Measurements from ENCODE around the gene HAAO. TPM values are rescaled to one million over a fixed set of nuclear protein-coding genes. Genes with fewer than 3 reads are reported as not detected.

The HAAO gene
- total and polyA plus RNA-seq, 4 experiments from 2014 or later: 0.21 to 0.44 TPM; not detected in 2

GRCh38 chr2:42827647-42828486 lies 35.5 kb upstream of the HAAO start:
- peaks cover 13% of the 10 kb centered on the region for H3K4me1 ChIP-seq (ENCODE audit: insufficient read depth, low read length)
- intact Hi-C loops (cut with micrococcal nuclease): loop anchor here (1.0 to 2.0 kb wide), 5 partner anchors 17 to 781 kb away; no protein-coding TSS in a partner anchor
- Mint-ChIP-seq H3K4me1 (peaks cover 8 to 20% (median 17%) of the 10 kb centered on the region in 4 donors), H3K36me3 (no peaks in the 10 kb centered on the region), H3K9me3 (no peaks in the 10 kb centered on the region), H3K27ac (peak overlapping the region in 1 of 7 donors; percentile 77), H3K27me3 (peaks cover 3 to 10% of the 10 kb centered on the region in 2 donors), H3K4me3 (peak overlapping the region; percentile 48 to 80 (median 68))
- ChIA-PET POLR2A (ENCODE audit: partially characterized antibody) (interaction anchor here (0.9 to 3.5 kb wide), 3 partner anchors 17 to 768 kb away, joined by 3 to 19 read pairs (median 3); partner anchors contain the start of gene THADA), CTCF (ENCODE audit: partially characterized antibody) (interaction anchor here (0.6 to 3.8 kb wide), 21 partner anchors 8 to 946 kb away, joined by 3 to 39 read pairs (median 4); partner anchors contain the start of gene DYNC2LI1)
- H3K27me3 ChIP-seq (ENCODE audit: insufficient read depth, low read length): no peaks in the 10 kb centered on the region
- no peak overlapping the region for H3K27ac ChIP-seq (ENCODE audit: low read depth, low read length)
- H3K36me3 ChIP-seq (ENCODE audit: insufficient read depth, low read length): no peaks in the 10 kb centered on the region
- no peaks in the 10 kb centered on the region for H3K9me3 ChIP-seq (ENCODE audit: control insufficient read depth in 1 of 2, low read length in 2 of 2)
- peak overlapping the region in 1 of 2 donors; percentile 30 for H3K4me3 ChIP-seq (ENCODE audit: low read length in 2 of 2)
- DNase-seq: peak; percentile 60 to 70 (median 62)

- Histone ChIP-seq H3K4me1 (ENCODE audit: insufficient read depth, low read length) (peaks cover 13% of the 10 kb centered on the region), H3K9me3 (ENCODE audit: control insufficient read depth in 1 of 2, low read length in 2 of 2) (no peaks in the 10 kb centered on the region), H3K36me3 (ENCODE audit: insufficient read depth, low read length) (no peaks in the 10 kb centered on the region), H3K27ac (ENCODE audit: low read depth, low read length) (no peak overlapping the region), H3K27me3 (ENCODE audit: insufficient read depth, low read length) (no peaks in the 10 kb centered on the region), H3K4me3 (ENCODE audit: low read length in 2 of 2) (no peak overlapping the region)
- ChIA-PET CTCF (ENCODE audit: partially characterized antibody) (interaction anchor here (0.7 to 1.6 kb wide), 2 partner anchors 16 to 1077 kb away, joined by 3 to 4 read pairs; no protein-coding TSS in a partner anchor), POLR2A (ENCODE audit: partially characterized antibody) (no interaction called here)
- Mint-ChIP-seq H3K27ac (no peak overlapping the region), H3K4me3 (no peak overlapping the region), H3K27me3 (peaks cover 0 to 10% of the 10 kb centered on the region in 2 donors), H3K9me3 (no peaks in the 10 kb centered on the region), H3K36me3 (no peaks in the 10 kb centered on the region), H3K4me1 (peaks cover 8 to 20% (median 17%) of the 10 kb centered on the region in 4 donors)
- DNase-seq: no peak
- intact Hi-C loops (cut with micrococcal nuclease): no loop called here
Observed at GRCh38 chr2:42826231-42826630, 33.8 kb upstream of the HAAO start.

- Histone ChIP-seq H3K27me3 (ENCODE audit: insufficient read depth, low read length) (no peaks in the 10 kb centered on the region), H3K27ac (ENCODE audit: low read depth, low read length) (no peak overlapping the region), H3K4me1 (ENCODE audit: insufficient read depth, low read length) (peaks cover 13% of the 10 kb centered on the region), H3K36me3 (ENCODE audit: insufficient read depth, low read length) (no peaks in the 10 kb centered on the region), H3K4me3 (ENCODE audit: low read length in 2 of 2) (no peak overlapping the region), H3K9me3 (ENCODE audit: control insufficient read depth in 1 of 2, low read length in 2 of 2) (no peaks in the 10 kb centered on the region)
- Mint-ChIP-seq H3K27ac (no peak overlapping the region), H3K36me3 (no peaks in the 10 kb centered on the region), H3K9me3 (no peaks in the 10 kb centered on the region), H3K4me3 (no peak overlapping the region), H3K27me3 (peaks cover 0 to 10% of the 10 kb centered on the region in 2 donors), H3K4me1 (peaks cover 8 to 20% (median 17%) of the 10 kb centered on the region in 4 donors)
- CTCF ChIA-PET (ENCODE audit: partially characterized antibody): interaction anchor here (1.3 to 1.6 kb wide), 2 partner anchors 9 to 10 kb away, joined by 4 to 5 read pairs; no protein-coding TSS in a partner anchor
- no peak for DNase-seq
- intact Hi-C loops (cut with micrococcal nuclease): no loop called here
- POLR2A ChIA-PET (ENCODE audit: partially characterized antibody): no interaction called here
Observed at GRCh38 chr2:42824454-42824807, 32.0 kb upstream of the HAAO start.

- Histone ChIP-seq H3K27me3 (ENCODE audit: insufficient read depth, low read length) (no peaks in the 10 kb centered on the region), H3K9me3 (ENCODE audit: control insufficient read depth in 1 of 2, low read length in 2 of 2) (no peaks in the 10 kb centered on the region), H3K4me1 (ENCODE audit: insufficient read depth, low read length) (peaks cover 13% of the 10 kb centered on the region), H3K4me3 (ENCODE audit: low read length in 2 of 2) (no peak overlapping the region), H3K36me3 (ENCODE audit: insufficient read depth, low read length) (no peaks in the 10 kb centered on the region), H3K27ac (ENCODE audit: low read depth, low read length) (no peak overlapping the region)
- peaks cover 7 to 18% (median 14%) of the 10 kb centered on the region in 4 donors for H3K4me1 Mint-ChIP-seq
- H3K27me3 Mint-ChIP-seq: peaks cover 0 to 9% of the 10 kb centered on the region in 2 donors
- H3K4me3 Mint-ChIP-seq: no peak overlapping the region
- H3K27ac Mint-ChIP-seq: no peak overlapping the region
- intact Hi-C loops (cut with micrococcal nuclease): no loop called here
- CTCF ChIA-PET (ENCODE audit: partially characterized antibody): interaction anchor here (1.3 to 1.6 kb wide), 4 partner anchors 7 to 14 kb away, joined by 4 to 5 read pairs (median 4); no protein-coding TSS in a partner anchor
- POLR2A ChIA-PET (ENCODE audit: partially characterized antibody): interaction anchor here (1.9 kb wide), 1 partner anchor 14 kb away, joined by 8 read pairs; no protein-coding TSS in a partner anchor
- DNase-seq: no peak
- peaks cover 0 to 4% (median 0%) of the 10 kb centered on the region in 8 donors for H3K9me3 Mint-ChIP-seq
- H3K36me3 Mint-ChIP-seq: no peaks in the 10 kb centered on the region
Observed at GRCh38 chr2:42823744-42824453, 31.5 kb upstream of the HAAO start.

- no peaks in the 10 kb centered on the region for H3K36me3 ChIP-seq (ENCODE audit: insufficient read depth, low read length)
- ChIA-PET POLR2A (ENCODE audit: partially characterized antibody) (interaction anchor here (1.5 kb wide), 1 partner anchor 8 kb away, joined by 9 read pairs; no protein-coding TSS in a partner anchor), CTCF (ENCODE audit: partially characterized antibody) (interaction anchor here (5.8 kb wide), 1 partner anchor 10 kb away, joined by 39 read pairs; no protein-coding TSS in a partner anchor)
- Mint-ChIP-seq H3K4me1 (no peaks in the 10 kb centered on the region), H3K36me3 (no peaks in the 10 kb centered on the region), H3K4me3 (no peak overlapping the region), H3K27ac (no peak overlapping the region), H3K9me3 (peaks cover 0 to 4% (median 0%) of the 10 kb centered on the region in 8 donors), H3K27me3 (no peaks in the 10 kb centered on the region)
- no peak overlapping the region for H3K4me3 ChIP-seq (ENCODE audit: low read length in 2 of 2)
- no peaks in the 10 kb centered on the region for H3K4me1 ChIP-seq (ENCODE audit: insufficient read depth, low read length)
- H3K27ac ChIP-seq (ENCODE audit: low read depth, low read length): no peak overlapping the region
- DNase-seq: no peak
- H3K9me3 ChIP-seq (ENCODE audit: control insufficient read depth in 1 of 2, low read length in 2 of 2): no peaks in the 10 kb centered on the region
- H3K27me3 ChIP-seq (ENCODE audit: insufficient read depth, low read length): no peaks in the 10 kb centered on the region
- intact Hi-C loops (cut with micrococcal nuclease): no loop called here
Observed at GRCh38 chr2:42819160-42819559, 26.8 kb upstream of the HAAO start.

GRCh38 chr2:42815726-42816125 lies 23.3 kb upstream of the HAAO start:
- no peak for DNase-seq
- Mint-ChIP-seq H3K4me1 (peaks cover 3 to 12% (median 8%) of the 10 kb centered on the region in 4 donors), H3K9me3 (peaks cover 0 to 4% (median 0%) of the 10 kb centered on the region in 8 donors), H3K27me3 (no peaks in the 10 kb centered on the region), H3K36me3 (peaks cover 0 to 2% of the 10 kb centered on the region in 2 donors), H3K27ac (peak overlapping the region in 1 of 7 donors; percentile 50), H3K4me3 (no peak overlapping the region)
- POLR2A ChIA-PET (ENCODE audit: partially characterized antibody): no interaction called here
- Histone ChIP-seq H3K9me3 (ENCODE audit: control insufficient read depth in 1 of 2, low read length in 2 of 2) (no peaks in the 10 kb centered on the region), H3K27ac (ENCODE audit: low read depth, low read length) (no peak overlapping the region), H3K4me1 (ENCODE audit: insufficient read depth, low read length) (peaks cover under 1% of the 10 kb centered on the region), H3K4me3 (ENCODE audit: low read length in 2 of 2) (no peak overlapping the region), H3K27me3 (ENCODE audit: insufficient read depth, low read length) (no peaks in the 10 kb centered on the region), H3K36me3 (ENCODE audit: insufficient read depth, low read length) (no peaks in the 10 kb centered on the region)
- intact Hi-C loops (cut with micrococcal nuclease): no loop called here
- CTCF ChIA-PET (ENCODE audit: partially characterized antibody): interaction anchor here (1.3 to 5.8 kb wide), 2 partner anchors 9 to 13 kb away, joined by 4 to 39 read pairs; no protein-coding TSS in a partner anchor

Data from CD4-positive, alpha-beta memory T cell (primary cell).